ENCODE data around the gene SUGP2.

The SUGP2 gene

GRCh38 chr19:19042732-19043280 is 9.5 kb upstream of the SUGP2 start:
- DNase-seq (ENCODE audit: extremely low read depth, low read depth): no peak
- TF ChIP-seq CTCF (IDR thresholded peaks at IDR 0.05; ENCODE audit: low read depth, low read length): no peak

- DNase-seq (ENCODE audit: extremely low read depth, low read depth): peak; percentile 90
- no peak for TF ChIP-seq CTCF (IDR thresholded peaks at IDR 0.05; ENCODE audit: low read depth, low read length)
These were observed 7.1 kb upstream of the SUGP2 start for GRCh38 chr19:19040417-19040816.

GRCh38 chr19:19039901-19040300 is 6.6 kb upstream of the SUGP2 start:
- DNase-seq (ENCODE audit: extremely low read depth, low read depth): no peak
- TF ChIP-seq CTCF (IDR thresholded peaks at IDR 0.05; ENCODE audit: low read depth, low read length): no peak

GRCh38 chr19:19034204-19034624 is 897 bp upstream of the SUGP2 start:
- DNase-seq (ENCODE audit: extremely low read depth, low read depth): no peak
- no peak for TF ChIP-seq CTCF (IDR thresholded peaks at IDR 0.05; ENCODE audit: low read depth, low read length)

- DNase-seq (ENCODE audit: extremely low read depth, low read depth): no peak
- no peak for TF ChIP-seq CTCF (IDR thresholded peaks at IDR 0.05; ENCODE audit: low read depth, low read length)
These were observed 216 bp downstream of the SUGP2 start for GRCh38 chr19:19033176-19033425.

- TF ChIP-seq CTCF (IDR thresholded peaks at IDR 0.05; ENCODE audit: low read depth, low read length): no peak
- peak; percentile 75 for DNase-seq (ENCODE audit: extremely low read depth, low read depth)
These were observed 719 bp downstream of the SUGP2 start for GRCh38 chr19:19032420-19033175.

- no peak for DNase-seq (ENCODE audit: extremely low read depth, low read depth)
- no peak for TF ChIP-seq CTCF (IDR thresholded peaks at IDR 0.05; ENCODE audit: low read depth, low read length)
These were observed 1.4 kb downstream of the SUGP2 start for GRCh38 chr19:19031891-19032290.

Measured in AG09319 (cell line).